GM18907 (cell line): ENCODE data around the gene ARHGAP15.
A peak's percentile ranks its signal among the peaks of the same experiment; 100 is the strongest.

Experiments
- ATAC-seq: cut with Tn5 transposase; IDR thresholded peaks from one replicate; pipeline ENCODE4 v1.9.1; 2021; ENCODE audit warnings: mild to moderate bottlenecking, moderate library complexity; ENCODE audit not compliant: unreplicated experiment

Gene ARHGAP15

GRCh38 chr2:143553261-143553660 is 424.0 kb downstream of the ARHGAP15 start:
- ATAC-seq: peak; percentile 78

- ATAC-seq: no peak
These were observed 429.4 kb downstream of the ARHGAP15 start for GRCh38 chr2:143558665-143559064.

GRCh38 chr2:143559147-143559546 is 429.9 kb downstream of the ARHGAP15 start:
- no peak for ATAC-seq

GRCh38 chr2:143560724-143561123 is 431.5 kb downstream of the ARHGAP15 start:
- no peak for ATAC-seq

- peak; percentile 98 for ATAC-seq
These were observed 435.2 kb downstream of the ARHGAP15 start for GRCh38 chr2:143564419-143564818.

- no peak for ATAC-seq
These were observed 442.5 kb downstream of the ARHGAP15 start for GRCh38 chr2:143571747-143572146.

- no peak for ATAC-seq
These were observed 443.2 kb downstream of the ARHGAP15 start for GRCh38 chr2:143572421-143572820.

GRCh38 chr2:143574069-143574468 is 444.9 kb downstream of the ARHGAP15 start:
- ATAC-seq: no peak

GRCh38 chr2:143575340-143575739 is 446.1 kb downstream of the ARHGAP15 start:
- ATAC-seq: no peak

- ATAC-seq: no peak
These were observed 448.3 kb downstream of the ARHGAP15 start for GRCh38 chr2:143577489-143577888.

GRCh38 chr2:143579456-143579855 is 450.2 kb downstream of the ARHGAP15 start:
- no peak for ATAC-seq

GRCh38 chr2:143581134-143581533 is 451.9 kb downstream of the ARHGAP15 start:
- ATAC-seq: no peak

GRCh38 chr2:143582046-143582747 is 453.0 kb downstream of the ARHGAP15 start:
- no peak for ATAC-seq

GRCh38 chr2:143584936-143585335 is 455.7 kb downstream of the ARHGAP15 start:
- no peak for ATAC-seq

GRCh38 chr2:143586119-143586518 is 456.9 kb downstream of the ARHGAP15 start:
- no peak for ATAC-seq

GRCh38 chr2:143588746-143589145 is 459.5 kb downstream of the ARHGAP15 start:
- no peak for ATAC-seq

GRCh38 chr2:143594161-143594560 is 464.9 kb downstream of the ARHGAP15 start:
- no peak for ATAC-seq

- no peak for ATAC-seq
These were observed 465.5 kb downstream of the ARHGAP15 start for GRCh38 chr2:143594745-143595144.

GRCh38 chr2:143600116-143600515 is 470.9 kb downstream of the ARHGAP15 start:
- no peak for ATAC-seq

- ATAC-seq: no peak
These were observed 472.6 kb downstream of the ARHGAP15 start for GRCh38 chr2:143601828-143602227.

- ATAC-seq: no peak
These were observed 473.9 kb downstream of the ARHGAP15 start for GRCh38 chr2:143603035-143603655.

GRCh38 chr2:143603846-143604565 is 474.8 kb downstream of the ARHGAP15 start:
- no peak for ATAC-seq
